H1 (cell line): ENCODE results near the gene ACVR2A. TPM values are rescaled to one million over a fixed set of nuclear protein-coding genes. Genes with fewer than 3 reads are reported as not detected.

Source experiments
- CTCF ChIA-PET: fragments of 300-600 bp; sonication (Branson Sonifier 250); formaldehyde crosslinking; loops from one replicate; lab custom pipeline; 2021; ENCODE audit not compliant: partially characterized antibody; lab: Charles Lee
- POLR2A ChIA-PET: fragments of 300-600 bp; sonication (Branson Sonifier 250); formaldehyde crosslinking; loops from one replicate; lab custom pipeline; 2021; ENCODE audit warnings: inconsistent platforms; ENCODE audit not compliant: partially characterized antibody; lab: Charles Lee
- DNase-seq, 2 experiments: peaks; one replicate each; pipeline versions ENCODE4 v3.0.0 to v3.0.0-alpha.2; 2010 to 2022; ENCODE audit warnings: low spot score in 2 of 2, low read depth in 1 of 2, mixed read lengths in 1 of 2
- FAIRE-seq: peaks from 2 replicates; lab custom pipeline; 2011; peaks lifted over from hg19 to GRCh38; lab: Jason Lieb, UNC
- H2AFZ ChIP-seq: 2 replicates; pipeline ENCODE4 v1.8.1; 2012; ENCODE audit warnings: low read length, inconsistent platforms
- H2AK5ac ChIP-seq: 2 replicates; pipeline ENCODE4 v1.6.1; 2013; ENCODE audit warnings: low read depth, low read length
- H2BK120ac ChIP-seq: replicated peaks from 2 replicates; pipeline ENCODE3; 2013; ENCODE audit warnings: low read depth, low read length, inconsistent platforms
- H2BK12ac ChIP-seq: 2 replicates; pipeline ENCODE4 v1.6.1; 2013; ENCODE audit warnings: low read depth, low read length
- H2BK15ac ChIP-seq: 2 replicates; pipeline ENCODE4 v1.6.1; 2013; ENCODE audit warnings: low read length
- H2BK20ac ChIP-seq: 2 replicates; pipeline ENCODE4 v1.6.1; 2013; ENCODE audit warnings: low read length
- H2BK5ac ChIP-seq: 2 replicates; pipeline ENCODE4 v1.6.1; 2013; ENCODE audit warnings: low read depth, low read length
- H3K14ac ChIP-seq: 2 replicates; pipeline ENCODE4 v1.6.1; 2013; ENCODE audit warnings: inconsistent platforms; ENCODE audit not compliant: insufficient read length
- H3K18ac ChIP-seq: 2 replicates; pipeline ENCODE4 v1.6.1; 2013; ENCODE audit warnings: low read length; ENCODE audit errors: extremely low read depth
- H3K23ac ChIP-seq: 2 replicates; pipeline ENCODE4 v1.6.1; 2013; ENCODE audit warnings: inconsistent platforms; ENCODE audit not compliant: insufficient read length
- H3K23me2 ChIP-seq: 2 replicates; pipeline ENCODE4 v1.6.1; 2013; ENCODE audit warnings: low read depth, low read length
- H3K27ac ChIP-seq: 2 replicates; pipeline ENCODE4 v1.6.1; 2011; ENCODE audit warnings: low read depth, low read length, inconsistent platforms
- H3K27me3 ChIP-seq, 4 experiments: replicated peaks in 1 of 4; 1 replicate in 1 of 4; 2 replicates in 3 of 4; pipeline versions ENCODE4 v1.6.1 to v1.8.1; 2011 to 2013; ENCODE audit warnings: low read length in 3 of 4, mild to moderate bottlenecking in 3 of 4, inconsistent platforms in 2 of 4, mixed read lengths in 2 of 4, moderate library complexity in 1 of 4; ENCODE audit not compliant: control insufficient read depth in 3 of 4, insufficient read depth in 3 of 4; ENCODE audit errors: extremely low read depth in 1 of 4
- H3K36me3 ChIP-seq, 4 experiments: 2 replicates each; pipeline versions ENCODE4 v1.6.1 to v1.8.1; 2011 to 2013; ENCODE audit warnings: mild to moderate bottlenecking in 4 of 4, low read length in 3 of 4, moderate library complexity in 2 of 4, control low read depth in 1 of 4, inconsistent platforms in 1 of 4; ENCODE audit not compliant: insufficient read depth in 4 of 4, control insufficient read depth in 2 of 4
- H3K4ac ChIP-seq: replicated peaks from 2 replicates; pipeline ENCODE3; 2013; ENCODE audit warnings: low read length, low read depth, mixed read lengths, inconsistent platforms; ENCODE audit not compliant: insufficient read length
- H3K4me1 ChIP-seq, 4 experiments: replicated peaks in 1 of 4; 1 replicate in 1 of 4; 2 replicates in 3 of 4; pipeline versions ENCODE4 v1.6.1 to v1.8.1; 2011 to 2013; ENCODE audit warnings: low read length in 3 of 4, inconsistent platforms in 2 of 4, mixed read lengths in 1 of 4; ENCODE audit not compliant: insufficient read depth in 4 of 4, control insufficient read depth in 3 of 4
- H3K4me2 ChIP-seq, 2 experiments: 2 replicates each; pipeline versions ENCODE4 v1.6.1 to v1.8.1; 2011 to 2013; ENCODE audit warnings: low read depth in 2 of 2, low read length in 2 of 2, control low read depth in 1 of 2, inconsistent platforms in 1 of 2, mild to moderate bottlenecking in 1 of 2; ENCODE audit not compliant: insufficient read depth in 1 of 2
- H3K4me3 ChIP-seq, 4 experiments: fragments of 200-600, 300-600 bp in 1 of 4; sonication (generic), shearing (Covaris generic), sonication (Bioruptor Twin) in 1 of 4; 2 replicates each; pipeline versions ENCODE4 v1.5.1 to v1.8.1; 2011 to 2016; ENCODE audit warnings: low read length in 4 of 4, low read depth in 3 of 4, control low read depth in 2 of 4, inconsistent platforms in 2 of 4, mild to moderate bottlenecking in 2 of 4, mixed read lengths in 1 of 4, moderate library complexity in 1 of 4; ENCODE audit not compliant: insufficient read depth in 2 of 4; ENCODE audit errors: extremely low read depth in 1 of 4
- H3K56ac ChIP-seq: replicated peaks from 2 replicates; pipeline ENCODE3; 2013; ENCODE audit warnings: low read depth, mild to moderate bottlenecking, mixed read lengths, low read length, inconsistent platforms; ENCODE audit not compliant: insufficient read length
- H3K79me1 ChIP-seq: 2 replicates; pipeline ENCODE4 v1.6.1; 2013; ENCODE audit warnings: low read depth, low read length, control low read depth
- H3K79me2 ChIP-seq, 2 experiments: 2 replicates each; pipeline versions ENCODE4 v1.6.1 to v1.8.1; 2012 to 2013; ENCODE audit warnings: low read length in 2 of 2, mild to moderate bottlenecking in 2 of 2, inconsistent platforms in 1 of 2; ENCODE audit not compliant: insufficient read depth in 2 of 2, control insufficient read depth in 1 of 2
- H3K9ac ChIP-seq, 4 experiments: replicated peaks in 1 of 4; 1 replicate in 1 of 4; 2 replicates in 3 of 4; pipeline versions ENCODE4 v1.6.1 to v1.8.1; 2011 to 2013; ENCODE audit warnings: low read depth in 3 of 4, low read length in 3 of 4, control low read depth in 2 of 4, mild to moderate bottlenecking in 2 of 4, moderate library complexity in 2 of 4, inconsistent platforms in 1 of 4; ENCODE audit errors: extremely low read depth in 1 of 4
- H3K9me3 ChIP-seq, 2 experiments: 2 replicates each; pipeline versions ENCODE4 v1.6.1 to v1.8.1; 2012 to 2013; ENCODE audit warnings: mild to moderate bottlenecking in 2 of 2, moderate library complexity in 2 of 2, control low read depth in 1 of 2, inconsistent platforms in 1 of 2, low read depth in 1 of 2, low read length in 1 of 2, mixed read lengths in 1 of 2; ENCODE audit not compliant: insufficient read depth in 2 of 2
- H4K20me1 ChIP-seq, 2 experiments: replicated peaks in 1 of 2; 2 replicates each; pipeline versions ENCODE3 to v1.8.1; 2011 to 2013; ENCODE audit warnings: inconsistent platforms in 2 of 2, low read length in 2 of 2, mild to moderate bottlenecking in 1 of 2; ENCODE audit not compliant: insufficient read depth in 2 of 2, control insufficient read depth in 1 of 2
- H4K5ac ChIP-seq: 2 replicates; pipeline ENCODE4 v1.6.1; 2013; ENCODE audit warnings: low read length, low read depth, mixed read lengths, inconsistent platforms; ENCODE audit not compliant: insufficient read length
- H4K8ac ChIP-seq: 2 replicates; pipeline ENCODE4 v1.8.0; 2013; ENCODE audit warnings: mild to moderate bottlenecking, moderate library complexity, low read length, inconsistent platforms; ENCODE audit not compliant: insufficient read depth; ENCODE audit errors: extremely low read depth
- H4K91ac ChIP-seq: replicated peaks from 2 replicates; pipeline ENCODE3; 2013; ENCODE audit warnings: low read length, mixed read lengths, inconsistent platforms; ENCODE audit not compliant: insufficient read length
- CREB1 ChIP-seq: IDR thresholded peaks from 2 replicates; pipeline ENCODE4 v1.6.1; 2012; ENCODE audit warnings: inconsistent platforms
- CTBP2 ChIP-seq: IDR thresholded peaks from 2 replicates; pipeline ENCODE4 v1.7.0; 2011; ENCODE audit warnings: borderline replicate concordance, mild to moderate bottlenecking, moderate library complexity, mixed read lengths, low read length; ENCODE audit not compliant: insufficient read depth, insufficient read length
- E2F6 ChIP-seq: IDR thresholded peaks from 2 replicates; pipeline ENCODE4 v1.6.1; 2012; ENCODE audit warnings: inconsistent platforms
- EGR1 ChIP-seq: IDR thresholded peaks from 2 replicates; pipeline ENCODE4 v1.6.1; 2011; ENCODE audit warnings: low read depth, low read length, borderline replicate concordance
- GTF2F1 ChIP-seq: IDR thresholded peaks from 2 replicates; pipeline ENCODE4 v1.6.1; 2012; ENCODE audit warnings: low read depth, low read length, improper control_type of control experiment, borderline replicate concordance
- PHF8 ChIP-seq: fragments of 200-600 bp; sonication (generic); conservative IDR thresholded peaks from 2 replicates; pipeline ENCODE4 v1.7.1; 2012; ENCODE audit warnings: low read depth, mild to moderate bottlenecking, inconsistent platforms, low read length, moderate library complexity
- POLR2AphosphoS5 ChIP-seq: IDR thresholded peaks from 2 replicates; pipeline ENCODE4 v1.6.1; 2011; ENCODE audit warnings: low read depth, low read length
- RNF2 ChIP-seq: fragments of 200-900, 300-1000 bp; sonication (generic); IDR thresholded peaks from 2 replicates; pipeline ENCODE4 v1.7.1; 2016; ENCODE audit warnings: borderline replicate concordance, low read depth, mild to moderate bottlenecking, antibody characterized with exemption, low read length; ENCODE audit not compliant: poor library complexity, severe bottlenecking; ENCODE audit errors: missing control alignments
- SIN3A ChIP-seq, 2 experiments: IDR thresholded peaks in 1 of 2; conservative IDR thresholded peaks in 1 of 2; 2 replicates each; pipeline ENCODE4 v1.6.1; 2011 to 2012; ENCODE audit warnings: low read length in 2 of 2, improper control_type of control experiment in 1 of 2, low read depth in 1 of 2, mild to moderate bottlenecking in 1 of 2
- SIX5 ChIP-seq: IDR thresholded peaks from 2 replicates; pipeline ENCODE4 v1.6.1; 2011; ENCODE audit warnings: mild to moderate bottlenecking, low read depth, low read length
- SP4 ChIP-seq: IDR thresholded peaks from 2 replicates; pipeline ENCODE4 v1.6.1; 2012; ENCODE audit warnings: low read length, inconsistent platforms
- SUZ12 ChIP-seq: fragments of 200-600 bp; sonication (generic); IDR thresholded peaks from 2 replicates; pipeline ENCODE4 v1.6.1; 2012; ENCODE audit warnings: mild to moderate bottlenecking, inconsistent platforms, low read length, moderate library complexity, mixed read lengths
- YY1 ChIP-seq: IDR thresholded peaks from 2 replicates; pipeline ENCODE4 v1.6.1; 2011; ENCODE audit warnings: low read depth, mild to moderate bottlenecking, low read length
- polyA plus RNA-seq, 7 experiments: library from polyadenylated mRNA; depleted of rRNA in 3 of 7; stranded (reverse) in 5 of 7; unstranded in 2 of 7; fragments of >200 nt in 5 of 7; fragments of 200-250 nt in 2 of 7; gene quantifications; 1 replicate in 5 of 7; 2 replicates in 1 of 7; 4 replicates in 1 of 7; pipeline versions ENCODE4 v1.2.1 to v1.2.3, GENCODE V29; 2011 to 2013; ENCODE audit warnings: missing spikeins in 2 of 7, mixed read lengths in 2 of 7
- total RNA-seq: library from RNA; stranded (reverse); fragmentation: NEBNext Ultra II Directional; extraction: Animal tissue kit (Norgen Biotek cat#: 25700); gene quantifications from 2 replicates; pipeline ENCODE4 v1.2.1, GENCODE V29; 2021

Gene ACVR2A
- total and polyA plus RNA-seq, 2 of the 8 experiments (the other 6 are each of a cell fraction or from before 2014, with no cell fraction given): 3.4 to 18.1 TPM

GRCh38 chr2:147847746-147848391, 3.0 kb downstream of the ACVR2A start:
- H2BK5ac ChIP-seq: no peak overlapping the region
- H2AFZ ChIP-seq: no peak overlapping the region
- H3K9ac ChIP-seq: no peak overlapping the region
- H2BK15ac ChIP-seq: no peak overlapping the region
- no peaks in the 10 kb centered on the region; the same call in 1 of the 2 replicates for H3K23me2 ChIP-seq
- no peak overlapping the region for H4K5ac ChIP-seq
- no peak overlapping the region for H2BK20ac ChIP-seq
- H3K4me1 ChIP-seq: peaks cover 0 to 9% (median 3%) of the 10 kb centered on the region in 4 experiments; a peak in 4 of 7 replicates
- no peak overlapping the region for H3K56ac ChIP-seq
- no peak overlapping the region for H3K4ac ChIP-seq
- ChIA-PET POLR2A (no interaction called here), CTCF (interaction anchor here (0.8 kb wide), 1 partner anchor 12 kb away, joined by 3 read pairs; no protein-coding TSS in a partner anchor)
- no peak overlapping the region for H2BK12ac ChIP-seq
- H2BK120ac ChIP-seq: no peak overlapping the region
- no peak overlapping the region for H3K23ac ChIP-seq
- DNase-seq (no peak), FAIRE-seq (no peak)
- H2AK5ac ChIP-seq: no peak overlapping the region
- H3K27ac ChIP-seq: no peak overlapping the region
- no peaks in the 10 kb centered on the region for H3K36me3 ChIP-seq
- no peaks in the 10 kb centered on the region for H3K79me1 ChIP-seq
- no peaks in the 10 kb centered on the region for H3K27me3 ChIP-seq
- no peak overlapping the region for H4K8ac ChIP-seq
- no peaks in the 10 kb centered on the region for H3K9me3 ChIP-seq
- H3K4me3 ChIP-seq: no peak overlapping the region
- no peak overlapping the region for H3K18ac ChIP-seq
- no peak overlapping the region for H3K4me2 ChIP-seq
- H4K91ac ChIP-seq: no peak overlapping the region
- peaks cover 0 to 9% of the 10 kb centered on the region in 2 experiments for H4K20me1 ChIP-seq
- peaks cover 7 to 82% of the 10 kb centered on the region in 2 experiments; a peak in 3 of 4 replicates for H3K79me2 ChIP-seq
- H3K14ac ChIP-seq: no peak overlapping the region
- no peak for TF ChIP-seq SUZ12
- no peak for TF ChIP-seq SIX5
- TF ChIP-seq POLR2AphosphoS5: no peak
- TF ChIP-seq CREB1: no peak
- no peak for TF ChIP-seq SIN3A (conservative IDR thresholded peaks at IDR 0.05 in 1 of 2, IDR thresholded peaks at IDR 0.05 in 1 of 2; ENCODE audit: low read depth in 1 of 2, low read length in 2 of 2)
- TF ChIP-seq CTBP2: no peak
- TF ChIP-seq GTF2F1: no peak
- no peak for TF ChIP-seq PHF8
- no peak for TF ChIP-seq E2F6
- TF ChIP-seq EGR1: no peak
- TF ChIP-seq YY1: no peak
- TF ChIP-seq RNF2: no peak
- TF ChIP-seq SP4: no peak
